Left ventricle myocardium inferior (tissue), 1 donor: ENCODE measurements around the gene ALX4. TPM values are rescaled to one million over a fixed set of nuclear protein-coding genes. Genes with fewer than 3 reads are reported as not detected.
A peak's percentile ranks its signal among the peaks of the same experiment; 100 is the strongest.

Source experiments
- DNase-seq: peaks from one replicate; pipeline ENCODE4 v3.0.0-alpha.2; 2020
- H3K27ac ChIP-seq: fragments of 200-600 bp; replicated peaks from 2 replicates; pipeline ENCODE4 v1.8.0; 2021
- H3K27me3 ChIP-seq: fragments of 200-600 bp; 2 replicates; pipeline ENCODE4 v1.8.0; 2021; ENCODE audit warnings: low read depth
- H3K36me3 ChIP-seq: fragments of 200-600 bp; 2 replicates; pipeline ENCODE4 v1.8.0; 2021
- H3K4me1 ChIP-seq: fragments of 200-600 bp; 2 replicates; pipeline ENCODE4 v1.8.0; 2021
- H3K4me3 ChIP-seq: fragments of 200-600 bp; 2 replicates; pipeline ENCODE4 v1.8.0; 2021; ENCODE audit warnings: mild to moderate bottlenecking, moderate library complexity
- H3K9me3 ChIP-seq: fragments of 200-600 bp; replicated peaks from 2 replicates; pipeline ENCODE4 v1.8.0; 2021
- intact Hi-C: fragments of 100-400 bp; cut with micrococcal nuclease; formaldehyde crosslinking; loops from one replicate; pipeline ENCODE4 v1.11.0; 2022
- total RNA-seq: library from RNA; stranded (reverse); fragmentation: NEBNext Ultra II Directional; extraction: Animal tissue kit (Norgen Biotek cat#: 25700); gene quantifications from one replicate; pipeline ENCODE4 v1.2.1, GENCODE V29; 2021
- TF ChIP-seq, protein P1 (sequence below): fragments of 200-600 bp; IDR thresholded peaks from 2 replicates; pipeline ENCODE4 v1.8.0; 2021; ENCODE audit warnings: antibody characterized with exemption, mild to moderate bottlenecking, borderline replicate concordance
- donor health status: DM: no; HTN: yes; CAD: no; lungs with severe emphysema.

Gene ALX4
- total RNA-seq, 1 donor from 2014 or later, result not detected

DNA sequence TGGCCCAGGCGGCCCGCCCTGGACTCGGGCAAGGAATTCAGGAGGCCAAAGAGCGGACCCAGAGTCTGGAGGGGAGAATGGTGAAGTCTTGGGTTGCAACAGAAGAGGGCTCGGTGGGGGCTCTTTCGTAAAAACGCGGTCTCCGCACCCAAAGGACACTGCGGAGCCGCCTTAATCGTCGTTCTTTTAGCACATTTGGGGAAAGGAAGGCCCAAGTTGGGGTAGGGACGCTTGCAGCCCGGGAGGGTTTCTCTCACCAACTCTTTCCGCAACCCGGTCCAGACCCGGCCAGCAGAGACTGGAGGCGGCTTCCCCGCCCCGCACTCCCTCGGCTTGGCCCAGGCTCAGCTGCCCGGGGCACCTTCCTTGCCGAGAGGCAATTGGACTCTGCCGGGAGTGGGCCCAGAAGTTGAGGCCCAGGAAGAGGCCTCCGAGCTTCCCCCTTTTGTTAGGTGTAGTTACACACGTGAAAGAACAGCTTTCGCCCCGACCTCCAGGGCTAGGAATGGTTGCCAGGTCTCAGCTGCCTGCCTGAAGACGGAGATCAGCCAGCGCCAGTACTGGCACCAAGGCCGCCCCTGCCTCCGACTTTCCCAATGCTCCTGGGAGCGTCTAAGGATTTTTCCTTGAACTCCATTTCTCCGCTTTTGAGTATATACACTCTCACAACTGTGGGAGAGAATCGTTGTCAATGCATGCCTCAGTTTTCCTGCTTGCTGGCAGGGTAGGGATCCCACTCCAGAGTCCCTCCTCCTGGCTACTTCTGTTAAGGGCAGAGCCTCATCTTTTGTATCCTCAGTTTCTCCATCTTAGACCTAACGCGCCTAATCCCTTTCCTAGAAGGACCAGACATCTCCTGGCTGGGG lies 3.7 kb downstream of the ALX4 start:
- intact Hi-C loops, result no loop called here

DNA sequence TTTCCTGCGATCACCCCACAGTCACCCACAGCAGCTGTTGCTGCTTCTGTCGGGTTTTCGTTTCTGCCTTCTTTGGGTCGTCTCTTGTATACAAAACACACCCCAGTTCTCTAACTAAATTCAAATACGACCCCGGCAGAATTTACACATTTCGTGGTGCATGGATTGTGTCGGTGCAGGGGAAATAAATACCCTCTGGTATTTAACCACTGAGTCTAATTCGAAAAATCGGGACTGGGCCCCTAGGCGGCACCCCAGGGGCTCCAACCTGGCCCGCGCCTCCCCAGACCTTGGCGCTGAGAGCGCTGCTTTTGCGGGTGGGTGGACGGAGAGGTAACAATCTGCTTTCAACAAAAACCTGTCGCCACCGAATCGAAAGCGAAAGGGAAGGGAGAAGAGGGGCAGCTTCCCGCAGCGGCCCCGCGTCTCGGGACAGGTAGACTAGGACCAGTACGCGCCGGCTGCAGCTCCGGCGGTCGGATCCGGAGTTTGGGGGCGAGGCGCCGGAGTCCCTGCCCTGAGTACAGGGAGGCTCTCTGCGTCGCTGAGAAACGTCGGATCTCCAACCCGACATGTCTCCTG lies 4.4 kb downstream of the ALX4 start:
- Histone ChIP-seq H3K27me3 (peaks cover 98% of the 10 kb centered on the region), H3K36me3 (no peaks in the 10 kb centered on the region), H3K4me3 (peak overlapping the region; percentile 66), H3K4me1 (peaks cover 48% of the 10 kb centered on the region), H3K9me3 (no peaks in the 10 kb centered on the region), H3K27ac (no peak overlapping the region)
- TF ChIP-seq, protein P1, sequence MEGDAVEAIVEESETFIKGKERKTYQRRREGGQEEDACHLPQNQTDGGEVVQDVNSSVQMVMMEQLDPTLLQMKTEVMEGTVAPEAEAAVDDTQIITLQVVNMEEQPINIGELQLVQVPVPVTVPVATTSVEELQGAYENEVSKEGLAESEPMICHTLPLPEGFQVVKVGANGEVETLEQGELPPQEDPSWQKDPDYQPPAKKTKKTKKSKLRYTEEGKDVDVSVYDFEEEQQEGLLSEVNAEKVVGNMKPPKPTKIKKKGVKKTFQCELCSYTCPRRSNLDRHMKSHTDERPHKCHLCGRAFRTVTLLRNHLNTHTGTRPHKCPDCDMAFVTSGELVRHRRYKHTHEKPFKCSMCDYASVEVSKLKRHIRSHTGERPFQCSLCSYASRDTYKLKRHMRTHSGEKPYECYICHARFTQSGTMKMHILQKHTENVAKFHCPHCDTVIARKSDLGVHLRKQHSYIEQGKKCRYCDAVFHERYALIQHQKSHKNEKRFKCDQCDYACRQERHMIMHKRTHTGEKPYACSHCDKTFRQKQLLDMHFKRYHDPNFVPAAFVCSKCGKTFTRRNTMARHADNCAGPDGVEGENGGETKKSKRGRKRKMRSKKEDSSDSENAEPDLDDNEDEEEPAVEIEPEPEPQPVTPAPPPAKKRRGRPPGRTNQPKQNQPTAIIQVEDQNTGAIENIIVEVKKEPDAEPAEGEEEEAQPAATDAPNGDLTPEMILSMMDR, result no peak
- DNase-seq, result no peak
- intact Hi-C loops, result no loop called here

More for the DNA sequence above, 3.7 kb downstream of the ALX4 start:
- H3K4me3 ChIP-seq, result peak overlapping the region; percentile 66
- H3K36me3 ChIP-seq, result no peaks in the 10 kb centered on the region
- TF ChIP-seq, protein P1, result no peak
- H3K27me3 ChIP-seq, result peaks cover 100% of the 10 kb centered on the region
- peaks cover 53% of the 10 kb centered on the region for H3K4me1 ChIP-seq
- H3K27ac ChIP-seq, result no peak overlapping the region
- H3K9me3 ChIP-seq, result no peaks in the 10 kb centered on the region
- no peak for DNase-seq

DNA sequence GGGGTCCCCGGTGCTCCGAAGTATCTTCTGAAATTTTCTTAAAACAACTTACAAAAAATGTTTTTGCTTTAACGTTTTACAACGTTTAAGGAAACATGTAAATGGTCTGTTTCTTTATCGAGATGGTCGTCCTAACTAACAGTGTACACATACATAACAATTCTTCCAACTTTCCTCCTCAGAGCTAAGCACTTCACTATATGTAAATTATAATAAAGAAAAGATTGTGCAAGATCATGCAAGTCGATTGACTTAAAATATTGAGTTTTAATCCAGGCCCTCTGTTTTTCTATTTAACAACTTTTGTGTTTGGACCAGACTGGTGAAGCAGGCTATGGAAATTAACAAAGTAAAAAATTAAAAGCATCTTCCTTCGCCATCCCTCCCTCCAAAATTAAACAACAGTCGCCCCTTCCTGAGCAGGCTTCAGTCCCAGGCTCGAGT lies 4.9 kb downstream of the ALX4 start:
- H3K36me3 ChIP-seq, result no peaks in the 10 kb centered on the region
- intact Hi-C loops, result no loop called here
- H3K27ac ChIP-seq, result no peak overlapping the region
- H3K4me3 ChIP-seq, result peak overlapping the region; percentile 66
- H3K9me3 ChIP-seq, result no peaks in the 10 kb centered on the region
- peaks cover 98% of the 10 kb centered on the region for H3K27me3 ChIP-seq
- TF ChIP-seq, protein P1, result no peak
- peaks cover 42% of the 10 kb centered on the region for H3K4me1 ChIP-seq
- no peak for DNase-seq

DNA sequence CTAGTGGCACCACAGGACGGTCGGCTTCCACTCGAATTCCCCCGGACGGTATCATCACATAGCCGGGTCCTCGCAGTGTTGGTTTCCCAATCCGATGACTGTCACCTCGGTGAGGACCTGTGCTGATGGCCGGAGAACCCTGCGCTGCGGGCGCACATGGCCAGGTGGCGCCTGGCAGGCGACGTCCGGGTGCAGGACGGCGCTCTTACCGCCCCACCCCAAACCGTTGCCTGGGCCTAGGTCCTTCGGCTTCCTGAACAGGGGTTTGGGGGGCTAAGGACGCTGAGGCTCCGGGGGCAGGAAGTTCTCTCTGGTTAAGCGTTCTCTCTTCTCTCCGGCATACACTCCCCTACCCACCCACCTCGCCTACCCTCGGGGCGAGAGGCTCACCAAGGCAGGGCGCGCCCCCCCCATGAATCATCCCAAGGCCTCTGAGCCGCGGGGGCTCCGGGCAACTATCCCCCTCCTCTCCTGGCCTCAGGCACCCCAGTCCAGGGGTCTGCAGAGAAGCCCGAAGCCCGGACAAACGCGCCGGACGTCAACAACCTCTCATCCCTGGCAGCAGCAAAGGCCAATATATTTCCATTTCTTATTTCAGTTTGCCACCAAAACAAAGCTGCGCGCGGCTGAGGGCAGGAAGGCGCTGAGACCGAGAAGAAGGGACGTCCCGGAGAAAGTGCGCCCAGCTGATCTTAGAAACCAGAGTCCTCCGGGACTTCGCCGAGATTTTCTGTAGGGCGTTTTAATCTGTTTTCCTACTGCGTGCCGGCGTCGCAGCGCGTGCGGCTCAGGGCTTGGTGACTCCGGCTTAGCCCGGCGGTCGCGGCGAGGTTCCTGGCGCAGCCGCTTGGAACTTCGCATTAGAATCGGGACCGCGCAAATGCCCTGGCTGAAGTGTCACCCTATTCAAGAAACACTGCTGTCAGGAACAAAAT lies 5.6 kb downstream of the ALX4 start:
- no peaks in the 10 kb centered on the region for H3K9me3 ChIP-seq

More for the DNA sequence above, 5.6 kb downstream of the ALX4 start:
- Histone ChIP-seq H3K36me3 (no peaks in the 10 kb centered on the region), H3K27ac (no peak overlapping the region), H3K4me1 (peaks cover 36% of the 10 kb centered on the region), H3K4me3 (peak overlapping the region; percentile 66), H3K27me3 (peaks cover 98% of the 10 kb centered on the region)
- TF ChIP-seq, protein P1, result no peak
- no peak for DNase-seq
- intact Hi-C loops, result no loop called here
